GM21619 (cell line): ENCODE data around the gene ATP13A3.

Experiments used
- ATAC-seq: cut with Tn5 transposase; IDR thresholded peaks from one replicate; pipeline ENCODE4 v1.9.1; 2021; ENCODE audit not compliant: unreplicated experiment

ATP13A3 gene

DNA sequence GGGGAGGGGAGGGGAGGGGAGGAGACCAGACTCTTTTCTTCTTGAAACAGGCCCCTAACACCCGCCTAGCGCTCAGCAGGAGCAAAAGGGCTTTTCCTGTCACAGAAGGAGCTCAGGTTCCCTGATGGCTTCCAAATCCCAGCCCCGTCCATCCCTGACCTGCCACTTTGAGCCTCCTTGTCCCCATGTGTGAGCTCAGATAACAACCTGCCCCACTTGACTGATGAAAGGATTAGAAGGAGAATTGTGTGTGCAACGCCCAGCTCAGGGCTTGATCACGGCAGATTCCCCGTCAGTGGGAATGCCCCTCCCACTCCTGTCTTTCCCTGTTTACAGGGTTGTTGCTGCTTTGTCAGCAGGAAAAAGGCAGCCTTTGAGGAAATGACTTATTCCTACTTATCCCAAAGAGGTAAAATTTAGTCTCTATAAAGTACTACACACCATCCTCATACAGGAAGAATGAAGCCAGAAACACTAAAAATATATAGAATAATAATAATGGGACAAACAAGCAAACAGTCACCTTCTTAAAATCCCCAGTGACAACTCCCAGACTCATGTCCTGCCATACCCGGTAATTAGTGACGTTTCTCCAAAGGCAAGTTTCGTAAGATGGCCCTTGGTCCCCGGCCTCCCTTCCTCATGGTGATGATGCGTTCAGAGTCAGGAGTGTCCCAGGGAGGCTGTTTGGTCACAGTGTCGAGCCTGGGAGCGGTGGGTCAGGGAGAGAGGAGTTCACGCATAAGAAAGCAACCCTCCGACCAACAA, 111.1 kb downstream of the ATP13A3 start:
- no peak for ATAC-seq

DNA sequence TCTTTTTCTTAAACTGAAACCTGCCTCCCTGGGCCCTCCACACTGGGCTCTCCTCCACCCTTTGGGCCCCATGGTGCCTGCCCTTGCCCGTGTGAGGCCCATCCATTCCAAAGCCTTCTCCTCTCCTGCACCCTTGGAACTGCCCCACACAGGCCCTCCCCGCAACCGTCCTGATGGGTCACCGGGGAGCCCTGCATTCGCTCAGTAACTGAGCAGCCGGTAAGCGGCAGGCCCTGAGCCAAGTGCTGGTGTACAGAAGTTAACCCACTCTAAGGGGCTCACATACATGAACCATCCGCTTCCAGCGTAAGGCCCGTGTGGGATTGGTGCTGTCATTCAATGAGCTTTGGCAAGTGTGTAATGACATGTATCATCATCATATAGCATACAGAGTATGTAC, 111.9 kb downstream of the ATP13A3 start:
- no peak for ATAC-seq

- ATAC-seq = no peak
These were observed 112.9 kb downstream of the ATP13A3 start for GRCh38 chr3:194373899-194374298.

DNA sequence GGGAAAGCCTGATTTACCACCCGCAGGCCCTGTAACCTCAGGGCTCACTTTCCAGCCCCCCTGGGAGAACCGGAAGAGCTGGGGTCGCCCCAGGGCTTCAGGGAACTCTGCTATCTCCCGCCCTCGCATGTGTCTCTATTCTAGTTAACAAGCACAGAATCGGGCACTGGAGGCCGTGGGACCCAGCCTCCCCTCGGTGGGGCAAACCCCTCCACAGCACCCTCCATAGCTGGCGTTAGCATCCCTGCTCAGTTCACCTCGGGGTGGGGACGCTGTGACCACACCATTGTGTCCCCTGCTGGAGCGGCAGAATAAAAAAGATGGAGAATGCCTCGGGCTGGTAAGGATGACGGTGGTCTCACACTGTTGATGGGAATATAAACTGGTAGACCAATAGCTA, 113.8 kb downstream of the ATP13A3 start:
- ATAC-seq = no peak

DNA sequence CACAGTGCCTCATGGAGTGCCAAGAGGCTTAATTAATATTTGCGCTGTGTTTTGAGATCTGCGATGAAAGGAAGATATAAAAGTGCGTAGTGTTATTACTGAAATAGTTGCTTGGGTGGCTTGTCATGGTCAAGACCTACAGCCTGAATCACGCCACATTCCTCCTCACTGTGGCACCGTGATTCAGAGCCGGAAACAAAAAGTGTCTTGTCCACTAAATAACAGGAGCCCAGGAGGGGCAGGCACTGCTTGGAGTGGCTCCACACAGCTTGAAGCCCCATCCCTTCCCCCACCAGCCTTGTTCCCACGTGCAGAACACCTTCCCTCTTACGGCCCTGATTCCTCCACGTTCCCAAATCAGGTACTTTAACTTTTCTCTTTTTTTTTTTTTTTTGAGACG, 116.0 kb downstream of the ATP13A3 start:
- ATAC-seq = no peak

GRCh38 chr3:194369522-194370279, 117.1 kb downstream of the ATP13A3 start, which contains the start of gene LRRC15:
Gene LRRC15, minus strand, starts transcription at chr3:194369743. Its CDS starts 8,700 bp downstream, at chr3:194361043.
- ATAC-seq = no peak

- ATAC-seq = no peak
These were observed 117.9 kb downstream of the ATP13A3 start for GRCh38 chr3:194368918-194369317.

GRCh38 chr3:194367992-194368841, 118.6 kb downstream of the ATP13A3 start:
- ATAC-seq = no peak

GRCh38 chr3:194365978-194366490, 120.8 kb downstream of the ATP13A3 start:
- ATAC-seq = no peak

- ATAC-seq = no peak
These were observed 121.3 kb downstream of the ATP13A3 start for GRCh38 chr3:194365526-194365925.

- no peak for ATAC-seq
These were observed 122.0 kb downstream of the ATP13A3 start for GRCh38 chr3:194364652-194365434.

DNA sequence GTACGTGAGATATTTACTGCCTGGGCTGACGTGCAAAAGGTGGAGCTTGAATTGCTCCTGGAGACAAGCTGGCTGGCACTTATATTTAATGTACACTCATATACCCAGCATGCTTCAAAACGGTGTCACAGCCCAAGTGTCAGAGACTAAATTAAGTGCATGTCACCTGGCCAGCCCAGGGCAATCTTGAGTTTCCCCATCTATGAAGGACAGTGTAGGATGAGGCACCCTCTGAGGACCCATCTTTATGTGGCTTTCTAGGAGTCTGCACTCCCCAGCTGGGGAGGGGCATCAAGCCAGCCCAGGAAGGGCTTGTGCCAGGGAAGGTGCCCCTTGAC, 122.5 kb downstream of the ATP13A3 start:
- no peak for ATAC-seq

- no peak for ATAC-seq
These were observed 126.2 kb downstream of the ATP13A3 start for GRCh38 chr3:194360568-194360967.

- ATAC-seq = no peak
These were observed 129.1 kb downstream of the ATP13A3 start for GRCh38 chr3:194357681-194358080.

- no peak for ATAC-seq
These were observed 131.4 kb downstream of the ATP13A3 start for GRCh38 chr3:194355379-194355778.

DNA sequence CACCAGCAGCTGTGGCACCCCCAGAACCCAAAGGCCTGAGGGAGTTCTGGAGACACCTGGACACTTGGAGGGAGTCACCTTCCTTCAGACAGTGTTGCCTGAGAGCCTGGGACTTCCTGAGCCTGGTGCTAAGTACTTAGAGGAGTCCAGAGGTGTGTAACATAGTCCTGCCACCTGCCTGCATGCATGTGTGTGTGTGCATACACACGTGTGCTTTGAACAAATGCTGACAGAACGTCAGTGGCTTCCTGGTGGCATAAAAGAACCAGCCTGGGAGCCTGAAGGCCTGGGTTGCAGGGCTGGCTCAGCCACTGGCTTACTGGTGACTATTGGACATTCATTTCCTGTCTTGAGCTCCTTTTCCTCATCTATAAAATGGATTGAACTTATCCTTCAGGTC, 132.5 kb downstream of the ATP13A3 start:
- ATAC-seq = no peak
